HepG2 (cell line): Measurements from ENCODE around the gene RHBDD2. TPM values are rescaled to one million over a fixed set of nuclear protein-coding genes. Genes with fewer than 3 reads are reported as not detected.

ENCODE experiments used
- CSRNP1 ChIP-seq: sonication (generic); formaldehyde crosslinking; IDR thresholded peaks from 2 replicates; pipeline ENCODE4 v1.8.1; 2023; ENCODE audit warnings: mild to moderate bottlenecking, missing genetic modification reagents
- DMTF1 ChIP-seq: sonication (generic); formaldehyde crosslinking; IDR thresholded peaks from 2 replicates; pipeline ENCODE4 v1.4.0; 2020; ENCODE audit warnings: mild to moderate bottlenecking, missing genetic modification reagents
- FLYWCH1 ChIP-seq: sonication (generic); formaldehyde crosslinking; IDR thresholded peaks from 2 replicates; pipeline ENCODE4 v1.8.1; 2023; ENCODE audit warnings: mild to moderate bottlenecking, missing genetic modification reagents
- HOMEZ ChIP-seq: IDR thresholded peaks from 2 replicates; pipeline ENCODE4 v1.6.1; 2016; ENCODE audit warnings: low read depth
- JUND ChIP-seq: sonication (generic); formaldehyde crosslinking; IDR thresholded peaks from 2 replicates; pipeline ENCODE4 v1.8.0; 2022; ENCODE audit warnings: mild to moderate bottlenecking, missing genetic modification reagents
- KLF15 ChIP-seq: sonication (generic); formaldehyde crosslinking; IDR thresholded peaks from 2 replicates; pipeline ENCODE4 v1.8.1; 2023; ENCODE audit warnings: borderline replicate concordance, mild to moderate bottlenecking, inconsistent platforms, missing genetic modification reagents, mixed read lengths
- LCORL ChIP-seq, 2 experiments: fragments of 450-650 bp in 1 of 2; sonication (generic) in 1 of 2; formaldehyde crosslinking in 1 of 2; IDR thresholded peaks; 2 replicates each; pipeline versions ENCODE4 v1.5.0 to v1.6.1; 2017 to 2020; ENCODE audit warnings: antibody characterized with exemption in 1 of 2, missing genetic modification reagents in 1 of 2
- NFE2L2 ChIP-seq: fragments of 150-350 bp; IDR thresholded peaks from 2 replicates; pipeline ENCODE4 v1.6.1; 2014; ENCODE audit warnings: low read length
- RFX1 ChIP-seq: fragments of 450-650 bp; IDR thresholded peaks from 2 replicates; pipeline ENCODE4 v1.6.1; 2017
- RNF2 ChIP-seq: fragments of 450-650 bp; conservative IDR thresholded peaks from 2 replicates; pipeline ENCODE4 v1.6.1; 2016; ENCODE audit warnings: low read depth
- SMYD3 ChIP-seq: sonication (generic); formaldehyde crosslinking; IDR thresholded peaks from 2 replicates; pipeline ENCODE4 v1.8.1; 2023; ENCODE audit warnings: mild to moderate bottlenecking, missing genetic modification reagents
- ZBTB20 ChIP-seq: sonication (generic); formaldehyde crosslinking; IDR thresholded peaks from 2 replicates; pipeline ENCODE4 v1.8.1; 2023; ENCODE audit warnings: missing genetic modification reagents, low read depth, mild to moderate bottlenecking, borderline replicate concordance
- ZBTB26 ChIP-seq: IDR thresholded peaks from 2 replicates; pipeline ENCODE4 v1.6.1; 2016; ENCODE audit warnings: missing compliant biosample characterization, missing genetic modification reagents, borderline replicate concordance
- ZMYM3 ChIP-seq: sonication (generic); formaldehyde crosslinking; IDR thresholded peaks from 2 replicates; pipeline ENCODE4 v1.5.1; 2020; ENCODE audit warnings: mild to moderate bottlenecking, missing genetic modification reagents
- ZNF333 ChIP-seq: sonication (generic); formaldehyde crosslinking; IDR thresholded peaks from 2 replicates; pipeline ENCODE4 v1.4.0; 2020; ENCODE audit warnings: mild to moderate bottlenecking, missing genetic modification reagents, borderline replicate concordance
- ZNF530 ChIP-seq: sonication (generic); formaldehyde crosslinking; IDR thresholded peaks from 2 replicates; pipeline ENCODE4 v1.5.0; 2020; ENCODE audit warnings: low read depth, mild to moderate bottlenecking, missing genetic modification reagents
- ZNF713 ChIP-seq: sonication (generic); formaldehyde crosslinking; IDR thresholded peaks from 2 replicates; pipeline ENCODE4 v1.4.0; 2020; ENCODE audit warnings: mild to moderate bottlenecking, missing genetic modification reagents
- ZNF761 ChIP-seq: sonication (generic); formaldehyde crosslinking; conservative IDR thresholded peaks from 2 replicates; pipeline ENCODE4 v1.4.0; 2020; ENCODE audit warnings: mild to moderate bottlenecking, missing genetic modification reagents
- ZNF878 ChIP-seq: sonication (generic); formaldehyde crosslinking; IDR thresholded peaks from 2 replicates; pipeline ENCODE4 v1.8.1; 2023; ENCODE audit warnings: mild to moderate bottlenecking, missing genetic modification reagents, moderate library complexity
- ZSCAN9 ChIP-seq: IDR thresholded peaks from 2 replicates; pipeline ENCODE4 v1.6.1; 2016; ENCODE audit warnings: borderline replicate concordance
- polyA plus RNA-seq, 8 experiments: library from polyadenylated mRNA; depleted of rRNA in 3 of 8; stranded (reverse) in 7 of 8; unstranded in 1 of 8; fragments of >200 nt; fragmentation: Illumina TruSeq in 4 of 8; extraction: Trizol in 4 of 8; gene quantifications; 2 replicates each; pipeline versions ENCODE4 v1.2.1 to v1.2.3, GENCODE V29; 2011 to 2016; ENCODE audit warnings: low read depth in 4 of 8, missing spikeins in 1 of 8, mixed read lengths in 1 of 8; ENCODE audit not compliant: insufficient read depth in 1 of 8
- total RNA-seq, 5 experiments: library from RNA; depleted of rRNA; stranded (reverse); fragments of >200 nt; fragmentation: Illumina TruSeq; extraction: Trizol; gene quantifications; 2 replicates each; pipeline ENCODE4 v1.2.3, GENCODE V29; 2016; ENCODE audit warnings: low read depth in 1 of 5
- TF ChIP-seq, protein P1 (sequence below): sonication (generic); formaldehyde crosslinking; IDR thresholded peaks from 2 replicates; pipeline ENCODE4 v1.4.0; 2020; ENCODE audit warnings: mild to moderate bottlenecking, missing genetic modification reagents

Gene RHBDD2
- total and polyA plus RNA-seq, 2 of the 13 experiments (the other 11 are each of a cell fraction or from before 2014, with no cell fraction given), result 23.1 to 26.4 TPM

DNA sequence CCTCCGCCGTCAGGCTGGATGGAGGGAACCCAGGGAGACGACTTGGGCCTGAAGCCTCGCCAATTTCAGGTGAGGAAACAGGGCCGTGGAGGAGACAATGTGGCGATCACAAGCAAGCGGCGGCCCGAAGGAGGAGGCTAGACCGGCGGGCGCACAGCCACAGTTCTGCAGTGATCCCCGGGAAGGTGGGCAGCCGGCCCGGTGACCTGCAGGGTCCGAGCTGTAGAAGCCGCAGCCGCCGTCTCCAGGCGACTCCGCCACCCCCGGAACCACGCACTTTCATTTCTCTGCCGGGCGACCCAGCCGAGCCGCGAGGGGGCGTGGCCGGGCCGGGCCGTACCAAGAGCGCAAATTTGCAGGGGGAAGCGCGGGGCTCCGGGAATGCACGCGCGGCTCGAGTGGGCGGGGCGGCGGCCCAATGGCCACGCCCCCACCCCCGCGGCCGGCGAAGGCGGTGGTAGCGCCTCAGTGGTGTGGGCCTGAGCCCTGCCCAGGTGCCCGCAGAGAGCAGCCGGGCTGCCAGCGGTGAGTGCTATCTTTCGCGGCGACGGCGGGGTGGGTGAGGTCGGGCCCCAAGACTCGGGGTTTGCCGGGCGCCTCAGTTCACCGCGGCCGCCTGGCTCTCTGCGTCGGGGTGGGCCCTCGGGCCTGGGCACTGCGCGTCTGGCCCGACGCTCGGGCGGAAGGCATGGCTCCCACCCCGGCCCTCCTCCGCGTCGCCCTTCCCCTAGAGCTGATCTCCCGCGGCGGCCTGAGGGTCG, 36.0 kb downstream of the RHBDD2 start, which contains the start of gene POR (continued):
- TF ChIP-seq ZNF713 (CRISPR knock-in tag) (peak; percentile 39; the same call in 1 of the 2 replicates), ZBTB26 (CRISPR knock-in tag) (no peak), KLF15 (CRISPR knock-in tag) (no peak), ZNF761 (CRISPR knock-in tag) (peak; percentile 15; the same call in 1 of the 2 replicates), FLYWCH1 (CRISPR knock-in tag) (peak; percentile 73; the same call in 1 of the 2 replicates), ZNF878 (CRISPR knock-in tag) (peak; percentile 89), ZMYM3 (CRISPR knock-in tag) (no peak), NFE2L2 (no peak), ZNF333 (CRISPR knock-in tag) (no peak; the same call in 1 of the 2 replicates), RFX1 (peak; percentile 62; the same call in 1 of the 2 replicates), RNF2 (0 out of 2 replicates have a peak, but pooled peaks have one; percentile 13), ZNF530 (CRISPR knock-in tag) (peak; percentile 33; the same call in 1 of the 2 replicates), SMYD3 (CRISPR knock-in tag) (no peak), LCORL (IDR thresholded peaks at IDR 0.05) (no peak), LCORL (CRISPR knock-in tag; IDR thresholded peaks at IDR 0.05) (peak; percentile 84), ZSCAN9 (CRISPR knock-in tag) (peak; percentile 79; the same call in 1 of the 2 replicates), ZBTB20 (peak; percentile 11; the same call in 1 of the 2 replicates), CSRNP1 (CRISPR knock-in tag) (peak; percentile 86), JUND (CRISPR knock-in tag) (no peak), DMTF1 (no peak), HOMEZ (no peak)
- TF ChIP-seq, protein P1, sequence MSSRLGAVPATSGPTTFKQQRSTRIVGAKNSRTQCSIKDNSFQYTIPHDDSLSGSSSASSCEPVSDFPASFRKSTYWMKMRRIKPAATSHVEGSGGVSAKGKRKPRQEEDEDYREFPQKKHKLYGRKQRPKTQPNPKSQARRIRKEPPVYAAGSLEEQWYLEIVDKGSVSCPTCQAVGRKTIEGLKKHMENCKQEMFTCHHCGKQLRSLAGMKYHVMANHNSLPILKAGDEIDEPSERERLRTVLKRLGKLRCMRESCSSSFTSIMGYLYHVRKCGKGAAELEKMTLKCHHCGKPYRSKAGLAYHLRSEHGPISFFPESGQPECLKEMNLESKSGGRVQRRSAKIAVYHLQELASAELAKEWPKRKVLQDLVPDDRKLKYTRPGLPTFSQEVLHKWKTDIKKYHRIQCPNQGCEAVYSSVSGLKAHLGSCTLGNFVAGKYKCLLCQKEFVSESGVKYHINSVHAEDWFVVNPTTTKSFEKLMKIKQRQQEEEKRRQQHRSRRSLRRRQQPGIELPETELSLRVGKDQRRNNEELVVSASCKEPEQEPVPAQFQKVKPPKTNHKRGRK (CRISPR knock-in tag), result peak; percentile 13; the same call in 1 of the 2 replicates
